Measurements from ENCODE around the gene METAP2. TPM values are rescaled to one million over a fixed set of nuclear protein-coding genes. Genes with fewer than 3 reads are reported as not detected.

METAP2 gene
- total RNA-seq, 1 experiment from 2014 or later: 127 TPM

DNA sequence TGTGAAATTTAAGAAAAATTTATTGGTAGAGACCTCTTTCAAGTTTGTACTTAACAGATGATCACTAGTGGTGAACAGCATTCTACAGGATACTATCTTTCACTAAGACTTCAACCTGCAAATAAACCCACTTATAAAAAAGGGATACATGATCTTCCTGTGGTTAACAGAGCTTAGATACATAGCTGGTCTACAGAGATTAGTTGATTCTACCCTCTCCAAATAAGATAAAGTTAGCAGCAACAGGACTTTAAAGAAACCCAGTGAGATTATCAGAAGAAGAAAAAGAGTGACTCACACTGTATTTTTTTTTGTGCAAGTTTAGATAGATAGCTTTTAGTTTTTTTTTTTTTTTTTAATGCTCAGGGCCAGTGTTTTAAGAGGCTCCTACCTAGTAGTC, 42.8 kb downstream of the METAP2 start:
- POLR2A ChIA-PET: interaction anchor here (0.9 kb wide), 1 partner anchor 43 kb away, joined by 3 read pairs; the partner anchor contains the start of gene METAP2
- Histone ChIP-seq H3K27me3 (ENCODE audit: insufficient read depth, low read length) (no peaks in the 10 kb centered on the region), H3K4me1 (ENCODE audit: control insufficient read depth in 1 of 2, insufficient read depth in 2 of 2, low read length in 2 of 2) (no peaks in the 10 kb centered on the region), H3K9me3 (ENCODE audit: control insufficient read depth in 1 of 2, insufficient read depth in 1 of 2, low read depth in 1 of 2, low read length in 2 of 2) (no peaks in the 10 kb centered on the region), H3K79me2 (ENCODE audit: insufficient read depth, low read length) (no peaks in the 10 kb centered on the region; the same call in 1 of the 2 replicates), H2AFZ (ENCODE audit: low read depth, low read length, poor library complexity, severe bottlenecking) (no peak overlapping the region), H4K20me1 (ENCODE audit: insufficient read depth) (no peaks in the 10 kb centered on the region), H3K9me2 (ENCODE audit: insufficient read depth) (no peaks in the 10 kb centered on the region), H3K4me2 (ENCODE audit: low read length) (no peak overlapping the region), H3K27ac (ENCODE audit: low read depth, low read length) (no peak overlapping the region), H3K9ac (ENCODE audit: low read length) (no peak overlapping the region), H3K4me3 (replicated peaks in 1 of 2; ENCODE audit: low read depth in 1 of 2, low read length in 2 of 2) (no peak overlapping the region), H3K36me3 (ENCODE audit: control insufficient read depth in 1 of 2, insufficient read depth in 2 of 2, low read length in 2 of 2) (peaks cover 24 to 25% of the 10 kb centered on the region in 2 experiments)
- no TSS peak for BruUV-seq (replicated peaks)
- CTCF ChIA-PET: no interaction called here
- no peak for DNase-seq (ENCODE audit: low read depth, low spot score)
- no peak for TF ChIP-seq EZH2 (IDR thresholded peaks at IDR 0.05)
- TF ChIP-seq TCF7L2 (IDR thresholded peaks at IDR 0.05; ENCODE audit: borderline replicate concordance, extremely low read depth, insufficient read depth, insufficient read length): no peak
- intact Hi-C loops (cut with micrococcal nuclease): no loop called here
- ATAC-seq: no peak
- RAD21 ChIA-PET (ENCODE audit: low non-redundant PET in 1 of 2, low total read pairs in 2 of 2, uncharacterized antibody in 2 of 2, unreplicated experiment in 2 of 2): no interaction called here

DNA sequence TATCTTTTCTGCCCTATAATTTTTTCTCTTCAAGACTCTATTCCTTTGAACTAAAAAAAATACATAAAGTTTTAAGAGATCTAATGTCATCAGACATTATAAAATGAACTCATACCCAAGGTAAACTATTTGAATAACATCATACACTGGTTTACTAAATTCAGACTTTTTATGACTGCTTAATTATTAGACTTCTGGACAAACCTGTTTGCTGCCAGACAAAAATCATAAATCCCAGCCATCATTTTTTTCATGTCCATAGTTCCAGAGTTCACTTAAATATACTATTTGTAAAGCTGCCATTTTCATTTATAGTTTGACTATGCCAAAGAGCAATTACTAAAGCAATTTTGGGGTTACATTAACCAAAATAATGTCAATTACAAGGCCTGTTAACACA, 43.3 kb downstream of the METAP2 start:
- CTCF ChIA-PET: no interaction called here
- BruUV-seq (replicated peaks): no TSS peak
- H3K9me3 ChIP-seq (ENCODE audit: control insufficient read depth in 1 of 2, insufficient read depth in 1 of 2, low read depth in 1 of 2, low read length in 2 of 2): no peaks in the 10 kb centered on the region
- intact Hi-C loops (cut with micrococcal nuclease): no loop called here
- ATAC-seq (no peak), DNase-seq (ENCODE audit: low read depth, low spot score) (no peak)
- no peaks in the 10 kb centered on the region for H4K20me1 ChIP-seq (ENCODE audit: insufficient read depth)
- no peak overlapping the region for H2AFZ ChIP-seq (ENCODE audit: low read depth, low read length, poor library complexity, severe bottlenecking)
- POLR2A ChIA-PET: interaction anchor here (0.9 kb wide), 1 partner anchor 44 kb away, joined by 3 read pairs; the partner anchor contains the start of gene METAP2
- H3K4me1 ChIP-seq (ENCODE audit: control insufficient read depth in 1 of 2, insufficient read depth in 2 of 2, low read length in 2 of 2): no peaks in the 10 kb centered on the region
- no peaks in the 10 kb centered on the region; the same call in 1 of the 2 replicates for H3K79me2 ChIP-seq (ENCODE audit: insufficient read depth, low read length)
- no peak overlapping the region for H3K27ac ChIP-seq (ENCODE audit: low read depth, low read length)
- no peaks in the 10 kb centered on the region for H3K9me2 ChIP-seq (ENCODE audit: insufficient read depth)
- H3K36me3 ChIP-seq (ENCODE audit: control insufficient read depth in 1 of 2, insufficient read depth in 2 of 2, low read length in 2 of 2): peaks cover 20 to 21% of the 10 kb centered on the region in 2 experiments
- no peak overlapping the region for H3K9ac ChIP-seq (ENCODE audit: low read length)
- RAD21 ChIA-PET (ENCODE audit: low non-redundant PET in 1 of 2, low total read pairs in 2 of 2, uncharacterized antibody in 2 of 2, unreplicated experiment in 2 of 2): no interaction called here
- no peak overlapping the region for H3K4me3 ChIP-seq (replicated peaks in 1 of 2; ENCODE audit: low read depth in 1 of 2, low read length in 2 of 2)
- no peak overlapping the region for H3K4me2 ChIP-seq (ENCODE audit: low read length)
- H3K27me3 ChIP-seq (ENCODE audit: insufficient read depth, low read length): no peaks in the 10 kb centered on the region
- no peak for TF ChIP-seq ZFX (IDR thresholded peaks at IDR 0.05)
- no peak for TF ChIP-seq SIN3A (IDR thresholded peaks at IDR 0.05; ENCODE audit: low read depth)
- no peak for TF ChIP-seq YY1 (IDR thresholded peaks at IDR 0.05; ENCODE audit: extremely low read depth, insufficient replicate concordance, low read depth, low read length)
- TF ChIP-seq, protein P1, sequence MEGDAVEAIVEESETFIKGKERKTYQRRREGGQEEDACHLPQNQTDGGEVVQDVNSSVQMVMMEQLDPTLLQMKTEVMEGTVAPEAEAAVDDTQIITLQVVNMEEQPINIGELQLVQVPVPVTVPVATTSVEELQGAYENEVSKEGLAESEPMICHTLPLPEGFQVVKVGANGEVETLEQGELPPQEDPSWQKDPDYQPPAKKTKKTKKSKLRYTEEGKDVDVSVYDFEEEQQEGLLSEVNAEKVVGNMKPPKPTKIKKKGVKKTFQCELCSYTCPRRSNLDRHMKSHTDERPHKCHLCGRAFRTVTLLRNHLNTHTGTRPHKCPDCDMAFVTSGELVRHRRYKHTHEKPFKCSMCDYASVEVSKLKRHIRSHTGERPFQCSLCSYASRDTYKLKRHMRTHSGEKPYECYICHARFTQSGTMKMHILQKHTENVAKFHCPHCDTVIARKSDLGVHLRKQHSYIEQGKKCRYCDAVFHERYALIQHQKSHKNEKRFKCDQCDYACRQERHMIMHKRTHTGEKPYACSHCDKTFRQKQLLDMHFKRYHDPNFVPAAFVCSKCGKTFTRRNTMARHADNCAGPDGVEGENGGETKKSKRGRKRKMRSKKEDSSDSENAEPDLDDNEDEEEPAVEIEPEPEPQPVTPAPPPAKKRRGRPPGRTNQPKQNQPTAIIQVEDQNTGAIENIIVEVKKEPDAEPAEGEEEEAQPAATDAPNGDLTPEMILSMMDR (IDR thresholded peaks at IDR 0.05 in 2 of 3, conservative IDR thresholded peaks at IDR 0.05 in 1 of 3; ENCODE audit: borderline replicate concordance in 1 of 3, insufficient read depth in 1 of 3, low read depth in 2 of 3, low read length in 2 of 3): no peak
- TF ChIP-seq, protein P2, sequence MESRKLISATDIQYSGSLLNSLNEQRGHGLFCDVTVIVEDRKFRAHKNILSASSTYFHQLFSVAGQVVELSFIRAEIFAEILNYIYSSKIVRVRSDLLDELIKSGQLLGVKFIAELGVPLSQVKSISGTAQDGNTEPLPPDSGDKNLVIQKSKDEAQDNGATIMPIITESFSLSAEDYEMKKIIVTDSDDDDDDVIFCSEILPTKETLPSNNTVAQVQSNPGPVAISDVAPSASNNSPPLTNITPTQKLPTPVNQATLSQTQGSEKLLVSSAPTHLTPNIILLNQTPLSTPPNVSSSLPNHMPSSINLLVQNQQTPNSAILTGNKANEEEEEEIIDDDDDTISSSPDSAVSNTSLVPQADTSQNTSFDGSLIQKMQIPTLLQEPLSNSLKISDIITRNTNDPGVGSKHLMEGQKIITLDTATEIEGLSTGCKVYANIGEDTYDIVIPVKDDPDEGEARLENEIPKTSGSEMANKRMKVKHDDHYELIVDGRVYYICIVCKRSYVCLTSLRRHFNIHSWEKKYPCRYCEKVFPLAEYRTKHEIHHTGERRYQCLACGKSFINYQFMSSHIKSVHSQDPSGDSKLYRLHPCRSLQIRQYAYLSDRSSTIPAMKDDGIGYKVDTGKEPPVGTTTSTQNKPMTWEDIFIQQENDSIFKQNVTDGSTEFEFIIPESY (IDR thresholded peaks at IDR 0.05; ENCODE audit: extremely low read depth, insufficient replicate concordance, low read length): no peak
- TF ChIP-seq, protein P3, sequence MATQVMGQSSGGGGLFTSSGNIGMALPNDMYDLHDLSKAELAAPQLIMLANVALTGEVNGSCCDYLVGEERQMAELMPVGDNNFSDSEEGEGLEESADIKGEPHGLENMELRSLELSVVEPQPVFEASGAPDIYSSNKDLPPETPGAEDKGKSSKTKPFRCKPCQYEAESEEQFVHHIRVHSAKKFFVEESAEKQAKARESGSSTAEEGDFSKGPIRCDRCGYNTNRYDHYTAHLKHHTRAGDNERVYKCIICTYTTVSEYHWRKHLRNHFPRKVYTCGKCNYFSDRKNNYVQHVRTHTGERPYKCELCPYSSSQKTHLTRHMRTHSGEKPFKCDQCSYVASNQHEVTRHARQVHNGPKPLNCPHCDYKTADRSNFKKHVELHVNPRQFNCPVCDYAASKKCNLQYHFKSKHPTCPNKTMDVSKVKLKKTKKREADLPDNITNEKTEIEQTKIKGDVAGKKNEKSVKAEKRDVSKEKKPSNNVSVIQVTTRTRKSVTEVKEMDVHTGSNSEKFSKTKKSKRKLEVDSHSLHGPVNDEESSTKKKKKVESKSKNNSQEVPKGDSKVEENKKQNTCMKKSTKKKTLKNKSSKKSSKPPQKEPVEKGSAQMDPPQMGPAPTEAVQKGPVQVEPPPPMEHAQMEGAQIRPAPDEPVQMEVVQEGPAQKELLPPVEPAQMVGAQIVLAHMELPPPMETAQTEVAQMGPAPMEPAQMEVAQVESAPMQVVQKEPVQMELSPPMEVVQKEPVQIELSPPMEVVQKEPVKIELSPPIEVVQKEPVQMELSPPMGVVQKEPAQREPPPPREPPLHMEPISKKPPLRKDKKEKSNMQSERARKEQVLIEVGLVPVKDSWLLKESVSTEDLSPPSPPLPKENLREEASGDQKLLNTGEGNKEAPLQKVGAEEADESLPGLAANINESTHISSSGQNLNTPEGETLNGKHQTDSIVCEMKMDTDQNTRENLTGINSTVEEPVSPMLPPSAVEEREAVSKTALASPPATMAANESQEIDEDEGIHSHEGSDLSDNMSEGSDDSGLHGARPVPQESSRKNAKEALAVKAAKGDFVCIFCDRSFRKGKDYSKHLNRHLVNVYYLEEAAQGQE (IDR thresholded peaks at IDR 0.05; ENCODE audit: low read depth): no peak
- no peak for TF ChIP-seq JUND (IDR thresholded peaks at IDR 0.05)
- TF ChIP-seq FOSL1 (IDR thresholded peaks at IDR 0.05; ENCODE audit: low read depth): no peak
- no peak for TF ChIP-seq SRF (IDR thresholded peaks at IDR 0.05; ENCODE audit: low read depth)
- no peak for TF ChIP-seq POLR2AphosphoS5 (IDR thresholded peaks at IDR 0.05; ENCODE audit: low read depth, low read length)
- no peak for TF ChIP-seq EZH2 (IDR thresholded peaks at IDR 0.05)
- no peak for TF ChIP-seq CBX3 (IDR thresholded peaks at IDR 0.05; ENCODE audit: low read depth)

Measured in HCT116 (cell line).